Prostate gland (tissue), 2 donors: ENCODE data around the gene CERS6. TPM values are rescaled to one million over a fixed set of nuclear protein-coding genes. Genes with fewer than 3 reads are reported as not detected.
"Not testable (repeated sequence)": the region's sequence is repeated elsewhere in the genome, so short reads cannot be mapped to it uniquely, and the experiment has no call there.

Experiments
- DNase-seq: peaks from one replicate; pipeline ENCODE4 v3.0.0-alpha.2; 2019; ENCODE audit warnings: low spot score
- H3K27ac ChIP-seq, 2 donors: fragments of 200-600 bp; sonication (generic); 2 replicates each; pipeline ENCODE4 v1.5.1; 2017 to 2019
- H3K27me3 ChIP-seq: fragments of 200-600 bp; sonication (generic); replicated peaks from 2 replicates; pipeline ENCODE4 v1.5.1; 2019; ENCODE audit not compliant: insufficient read depth
- H3K36me3 ChIP-seq, 2 donors: fragments of 200-600 bp; sonication (generic); 1 replicate in 1 of 2; 2 replicates in 1 of 2; pipeline versions ENCODE4 v1.5.1 to v1.8.1; 2017 to 2019
- H3K4me1 ChIP-seq: fragments of 200-600 bp; sonication (generic); replicated peaks from 2 replicates; pipeline ENCODE4 v1.5.1; 2019
- H3K4me3 ChIP-seq, 2 donors: fragments of 200-600 bp; sonication (generic); 2 replicates each; pipeline ENCODE4 v1.5.1; 2017 to 2019
- H3K9me3 ChIP-seq: fragments of 200-600 bp; sonication (generic); 2 replicates; pipeline ENCODE4 v1.5.1; 2017
- CTCF ChIP-seq, 4 experiments: fragments of 200-600 bp in 2 of 4; fragments of 450-650 bp in 2 of 4; sonication (generic) in 2 of 4; IDR thresholded peaks; 1 replicate in 3 of 4; 2 replicates in 1 of 4; pipeline ENCODE4 v1.5.1; 2016 to 2019; ENCODE audit warnings: antibody characterized with exemption in 4 of 4, mild to moderate bottlenecking in 2 of 4, moderate library complexity in 2 of 4
- POLR2A ChIP-seq: fragments of 450-650 bp; IDR thresholded peaks from one replicate; pipeline ENCODE4 v1.6.1; 2016; ENCODE audit warnings: antibody characterized with exemption, mild to moderate bottlenecking
- POLR2AphosphoS5 ChIP-seq: sonication (generic); formaldehyde crosslinking; IDR thresholded peaks from one replicate; pipeline ENCODE4 v1.6.1; 2017; ENCODE audit warnings: antibody characterized with exemption
- WGBS: methylation state at CpG from one replicate; pipeline ENCODE4 v1.1.5; 2018; 5-methylcytosine and 5-hydroxymethylcytosine counted together
- intact Hi-C: fragments of 100-400 bp; cut with DNase I; formaldehyde crosslinking; loops from one replicate; pipeline ENCODE4 v1.14.2; 2022
- total RNA-seq, 2 donors: library from RNA; depleted of rRNA; stranded (reverse); fragments of >200 nt; gene quantifications; one replicate each; pipeline ENCODE4 v1.1.0, GENCODE V29; 2016

Gene CERS6
- total RNA-seq, 2 donors from 2014 or later = 30.1 to 67.8 TPM

- Histone ChIP-seq H3K27ac (no peak overlapping the region), H3K4me1 (no peaks in the 10 kb centered on the region), H3K9me3 (no peaks in the 10 kb centered on the region), H3K4me3 (no peak overlapping the region), H3K27me3 (no peaks in the 10 kb centered on the region), H3K36me3 (no peaks in the 10 kb centered on the region)
- no peak for DNase-seq
- TF ChIP-seq POLR2AphosphoS5 (no peak), POLR2A (no peak), CTCF (IDR thresholded peaks at IDR 0.05) (no peak)
- 57% methylated on average over 2 of the region's 2 CpGs for WGBS
- intact Hi-C loops = no loop called here
Measured at GRCh38 chr2:168766600-168766999, 310.5 kb downstream of the CERS6 start.

DNA sequence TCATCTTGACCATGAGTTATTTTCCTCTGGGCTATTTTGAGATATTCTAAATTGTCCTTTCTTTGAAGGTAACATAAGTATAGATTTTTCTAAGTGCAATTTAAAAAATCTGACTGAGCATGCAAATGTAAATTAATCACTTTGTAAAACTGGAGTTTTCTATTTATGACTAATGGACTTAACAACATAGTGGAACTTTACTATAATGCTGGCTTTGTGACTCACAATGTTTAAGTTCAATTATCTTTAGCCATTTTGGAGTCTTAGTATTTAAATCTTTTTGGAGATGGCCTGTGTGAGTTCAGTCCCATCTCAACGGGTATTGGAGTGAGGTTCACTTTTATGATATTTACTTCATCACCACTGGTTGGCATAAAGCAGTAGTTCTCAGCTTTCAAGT is 311.2 kb downstream of the CERS6 start:
- DNase-seq = no peak
- H3K9me3 ChIP-seq = no peaks in the 10 kb centered on the region
- WGBS = 32% methylated on average over 1 of the region's 1 CpG
- H3K36me3 ChIP-seq = no peaks in the 10 kb centered on the region
- no peak for TF ChIP-seq POLR2AphosphoS5
- TF ChIP-seq POLR2A = no peak
- no peak for TF ChIP-seq CTCF (IDR thresholded peaks at IDR 0.05)
- H3K27me3 ChIP-seq = no peaks in the 10 kb centered on the region
- H3K4me1 ChIP-seq = no peaks in the 10 kb centered on the region
- no peak overlapping the region for H3K4me3 ChIP-seq
- H3K27ac ChIP-seq = no peak overlapping the region
- intact Hi-C loops = no loop called here

GRCh38 chr2:168768357-168768756 is 312.3 kb downstream of the CERS6 start:
- H3K4me1 ChIP-seq, H3K4me3 ChIP-seq, intact Hi-C loops, H3K27ac ChIP-seq, H3K36me3 ChIP-seq, H3K9me3 ChIP-seq, H3K27me3 ChIP-seq, DNase-seq: not testable (repeated sequence)
- 100% methylated on average over 6 of the region's 6 CpGs for WGBS

DNA sequence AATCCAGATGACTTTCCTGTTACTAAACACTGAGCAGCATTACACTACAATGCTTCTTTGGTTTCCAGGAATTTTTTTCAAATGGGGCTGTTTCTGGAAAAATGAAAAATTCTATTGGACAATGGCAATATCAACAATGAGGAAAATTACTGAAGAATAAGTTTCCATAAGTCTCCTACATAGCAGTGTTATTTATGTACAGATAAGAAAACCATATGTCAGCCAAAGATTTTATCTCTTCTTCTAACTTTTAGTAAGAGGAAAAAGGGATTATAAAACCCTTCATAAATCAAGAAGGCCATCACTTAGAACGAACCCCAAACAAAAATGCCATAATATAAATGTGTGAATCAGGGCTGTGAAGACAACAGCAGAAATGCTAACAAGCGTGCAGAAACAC is 314.7 kb downstream of the CERS6 start:
- Histone ChIP-seq H3K27ac (no peak overlapping the region), H3K36me3 (no peaks in the 10 kb centered on the region), H3K9me3 (no peaks in the 10 kb centered on the region), H3K4me1 (no peaks in the 10 kb centered on the region), H3K4me3 (no peak overlapping the region), H3K27me3 (no peaks in the 10 kb centered on the region)
- DNase-seq = no peak
- TF ChIP-seq POLR2AphosphoS5 (no peak), CTCF (IDR thresholded peaks at IDR 0.05) (no peak), POLR2A (no peak)
- intact Hi-C loops = no loop called here
- 49% methylated on average over 2 of the region's 2 CpGs for WGBS

DNA sequence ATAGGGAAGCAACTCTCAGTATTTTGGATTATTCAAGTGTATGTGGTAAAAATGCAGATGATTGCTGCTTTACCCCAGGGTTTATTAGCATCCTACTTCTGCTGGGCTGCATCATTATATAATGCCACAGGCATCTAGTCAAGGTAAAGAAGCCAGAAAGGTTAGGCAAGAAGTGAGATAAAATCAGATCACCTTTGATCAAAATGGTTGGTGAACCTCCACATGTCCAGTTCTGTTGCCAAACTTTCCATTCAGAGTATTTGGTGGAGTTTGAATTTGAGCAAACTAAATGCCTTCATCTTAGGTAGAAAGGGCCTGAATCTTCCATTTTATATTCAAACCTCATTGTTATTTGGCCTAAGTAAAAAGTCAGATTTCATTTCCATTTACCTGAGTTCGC is 316.6 kb downstream of the CERS6 start:
- no peak overlapping the region for H3K4me3 ChIP-seq
- H3K27me3 ChIP-seq = no peaks in the 10 kb centered on the region
- TF ChIP-seq CTCF (IDR thresholded peaks at IDR 0.05) (no peak), POLR2A (no peak), POLR2AphosphoS5 (no peak)
- no peaks in the 10 kb centered on the region for H3K9me3 ChIP-seq
- H3K36me3 ChIP-seq = no peaks in the 10 kb centered on the region
- H3K27ac ChIP-seq = no peak overlapping the region
- WGBS = 97% methylated on average over 1 of the region's 1 CpG
- intact Hi-C loops = no loop called here
- DNase-seq = no peak
- H3K4me1 ChIP-seq = no peaks in the 10 kb centered on the region
